ENCODE data around the gene LRRC37A.
A peak's percentile ranks its signal among the peaks of the same experiment; 100 is the strongest.
"Not testable (repeated sequence)": the region's sequence is repeated elsewhere in the genome, so short reads cannot be mapped to it uniquely, and the experiment has no call there.

The LRRC37A gene

DNA sequence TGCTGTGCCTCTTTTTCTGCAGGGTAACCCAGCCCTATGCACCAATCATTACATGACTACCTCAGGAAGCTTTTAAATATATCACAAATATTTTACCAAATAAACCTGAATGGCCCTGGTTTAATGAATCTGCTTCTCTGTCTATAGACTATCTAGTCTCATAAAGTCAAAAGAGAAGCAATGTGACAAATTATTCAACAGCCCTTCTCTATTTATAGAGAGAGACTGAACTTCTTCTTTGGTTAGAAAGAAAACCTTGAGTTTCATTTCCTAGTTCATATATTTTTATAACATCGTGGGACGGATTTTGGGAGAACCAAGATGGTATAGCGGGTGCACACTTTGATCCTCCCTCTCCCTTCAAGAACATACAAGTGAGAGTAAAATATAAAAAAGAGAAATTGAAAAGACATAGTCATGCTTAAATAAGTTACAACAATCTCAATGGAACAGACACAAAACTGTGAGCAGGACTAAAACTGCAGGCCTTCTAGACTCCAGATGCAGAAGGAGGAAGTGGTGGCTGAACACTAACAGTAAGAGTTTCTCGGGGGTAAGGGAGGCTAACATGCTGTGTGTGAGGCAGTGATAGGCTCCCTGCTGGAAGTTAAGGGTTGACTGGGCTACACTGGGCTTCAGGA lies 3.9 kb upstream of the LRRC37A start:
- peak; percentile 56 for DNase-seq

DNA sequence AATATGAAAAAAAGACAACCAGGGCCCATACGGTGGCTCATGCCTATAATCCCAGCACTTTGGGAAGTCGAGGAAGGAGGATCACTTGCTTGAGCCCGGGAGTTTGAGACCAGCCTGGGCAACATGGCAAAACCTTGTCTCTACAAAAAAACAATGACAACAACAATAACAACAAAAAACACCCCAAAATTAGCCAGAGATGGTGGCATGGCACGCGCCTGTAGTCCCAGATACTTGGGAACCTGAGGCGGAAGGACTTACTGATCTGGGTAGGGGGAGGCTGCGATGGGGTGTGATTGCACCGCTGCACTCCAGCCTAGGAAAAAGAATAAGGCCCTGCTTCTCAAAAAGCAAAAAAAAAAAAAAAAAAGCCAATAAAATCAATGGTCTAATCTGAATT lies 3.3 kb upstream of the LRRC37A start:
- not testable (repeated sequence) for DNase-seq

DNA sequence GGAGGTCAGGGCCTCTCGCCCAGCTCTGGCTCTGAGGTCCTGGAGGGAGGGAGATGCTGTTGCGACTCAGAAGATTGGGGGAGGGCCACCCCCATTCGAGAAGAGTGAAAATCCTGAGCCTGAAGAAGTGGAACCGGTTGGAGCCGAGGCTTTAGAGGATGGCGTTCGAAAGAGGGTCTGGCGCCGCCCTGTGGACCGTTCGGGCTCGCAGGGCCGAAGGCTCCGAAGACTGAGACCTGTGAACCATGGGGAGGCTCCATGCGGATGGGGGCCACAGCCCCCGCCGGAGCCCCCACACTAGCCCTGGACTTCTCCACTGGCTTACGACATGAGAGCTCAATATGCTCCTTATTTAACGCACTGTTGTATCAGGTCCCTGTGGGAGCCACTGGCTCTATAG lies 46.3 kb downstream of the LRRC37A start:
- not testable (repeated sequence) for DNase-seq

DNA sequence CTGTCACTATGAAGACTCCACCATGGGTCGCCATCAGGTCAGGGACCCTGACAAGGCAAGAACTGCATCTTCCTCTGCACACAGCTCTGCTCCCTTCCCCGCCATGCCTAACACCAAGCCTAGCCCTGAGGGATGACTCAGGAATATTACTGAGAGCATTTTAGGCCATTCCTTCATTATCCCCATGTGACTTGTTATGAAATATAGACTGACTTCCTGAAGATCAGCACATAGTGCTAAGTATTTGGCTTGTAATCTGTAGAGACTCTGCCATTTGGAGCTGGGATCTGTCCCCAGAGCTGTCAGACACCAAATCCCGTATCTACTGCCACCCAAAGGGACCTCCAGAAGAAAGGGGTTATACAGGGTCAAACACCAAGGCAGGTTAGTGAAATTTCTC lies 47.2 kb downstream of the LRRC37A start:
- not testable (repeated sequence) for DNase-seq

DNA sequence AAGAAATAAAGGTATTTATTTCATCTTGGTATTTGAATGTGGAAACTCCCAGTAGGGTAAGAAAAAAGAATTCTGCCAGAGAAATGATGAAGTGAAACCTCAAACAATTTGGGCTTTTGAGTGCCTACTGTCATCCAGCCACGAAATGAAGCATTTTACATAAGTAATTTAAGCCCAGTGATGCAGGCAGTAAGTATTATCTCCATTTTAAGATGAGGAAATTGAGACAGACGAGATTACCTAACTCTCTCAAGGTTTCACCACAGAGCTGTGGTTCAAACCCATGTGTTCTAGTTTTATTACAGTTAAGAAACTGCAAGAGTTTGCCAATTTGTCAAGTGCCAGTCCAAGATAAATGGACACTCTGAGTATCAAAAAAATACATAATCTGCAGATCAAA lies 53.4 kb downstream of the LRRC37A start:
- DNase-seq, result not testable (repeated sequence)

DNA sequence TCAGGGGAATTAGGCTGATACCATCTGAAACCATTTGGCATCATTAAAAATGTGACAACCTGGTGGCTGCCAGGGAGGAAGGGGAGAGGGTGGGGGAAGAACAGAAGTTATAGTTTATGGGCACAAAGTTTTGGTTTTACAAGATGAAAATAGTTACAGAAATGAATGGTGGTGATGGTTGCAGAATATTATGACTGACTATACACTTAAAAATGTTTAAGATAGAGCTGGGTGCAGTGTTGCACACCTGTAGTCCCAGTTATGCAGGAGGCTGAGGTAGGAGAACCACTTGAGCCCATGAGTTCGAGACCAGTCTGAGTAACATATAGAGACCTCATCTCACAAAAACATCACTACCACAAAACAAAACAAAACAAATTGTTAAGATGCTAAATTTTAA lies 54.1 kb downstream of the LRRC37A start:
- DNase-seq, result not testable (repeated sequence)

DNA sequence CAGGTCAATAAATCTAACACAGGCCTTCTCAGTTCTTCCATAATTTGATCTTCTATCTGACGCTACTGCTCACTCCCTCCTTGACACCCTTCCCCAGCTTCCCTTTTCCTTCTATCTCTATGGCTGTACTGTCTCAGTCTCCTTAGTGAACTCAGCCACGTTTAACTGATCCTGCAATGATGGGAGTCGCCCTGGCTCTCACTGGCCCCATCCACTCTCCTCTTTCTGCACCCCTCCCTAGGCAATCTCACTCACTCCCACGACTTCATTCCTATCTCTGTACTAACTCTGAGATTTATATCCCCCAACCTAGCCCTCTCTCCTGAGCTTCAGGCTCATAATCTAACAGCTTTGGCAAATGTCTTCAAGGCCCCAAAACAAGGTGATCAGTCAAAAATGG lies 58.9 kb downstream of the LRRC37A start:
- DNase-seq, result not testable (repeated sequence)

DNA sequence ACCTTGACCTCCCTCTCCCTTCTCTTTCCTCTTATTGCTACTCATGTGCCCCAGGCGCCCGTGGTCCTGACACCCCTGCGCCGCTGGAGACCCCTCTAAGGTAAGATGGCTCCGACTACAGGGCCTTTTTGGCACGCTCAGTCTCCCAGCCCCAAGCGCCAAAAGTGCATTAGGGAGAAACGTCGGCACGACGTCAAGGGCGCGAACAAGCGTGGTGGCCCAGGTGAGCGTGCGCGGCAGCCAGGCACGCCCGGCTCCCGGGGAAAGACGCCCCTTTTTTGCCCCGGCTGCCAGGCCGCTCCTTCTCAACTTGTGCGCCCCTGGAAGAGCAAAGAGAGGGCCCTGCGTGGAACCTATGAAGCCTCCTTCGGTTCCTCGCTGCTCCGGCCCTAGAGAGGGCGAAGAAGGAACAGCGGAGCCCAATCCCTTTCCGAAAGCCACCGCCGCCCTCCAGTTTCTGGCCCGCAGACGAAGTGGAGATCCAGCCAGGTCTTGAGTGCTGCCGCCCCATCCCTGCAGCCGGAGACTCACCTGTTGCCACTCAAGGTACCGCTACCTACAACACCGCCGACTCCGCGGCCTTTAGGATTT lies 66.3 kb downstream of the LRRC37A start:
- DNase-seq, result not testable (repeated sequence)

DNA sequence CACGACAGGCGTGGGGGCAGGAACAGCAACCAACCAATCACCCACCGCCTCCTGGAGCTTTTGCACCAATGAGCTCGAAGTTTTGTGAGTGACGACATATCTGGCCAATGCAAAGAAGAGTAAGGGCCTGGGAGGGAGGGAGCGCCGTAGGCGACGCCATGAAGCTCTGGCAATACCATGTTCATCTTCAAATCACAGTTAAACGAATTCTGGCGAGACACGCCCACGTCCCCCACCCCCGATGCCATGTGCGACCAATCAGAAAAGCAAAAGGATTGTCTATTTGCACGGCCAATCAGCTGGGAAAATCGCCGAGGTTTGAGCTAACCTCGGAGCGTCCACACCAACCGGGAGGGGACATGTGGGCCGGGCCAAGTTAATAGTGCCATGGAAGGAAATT lies 66.8 kb downstream of the LRRC37A start, which contains the start of gene ARL17B:
Gene ARL17B (minus strand): TSS at position 12 of the 400 bp plus-strand sequence. CDS start 3,369 bp downstream, outside the sequence.
- peak; percentile 97 for DNase-seq

DNA sequence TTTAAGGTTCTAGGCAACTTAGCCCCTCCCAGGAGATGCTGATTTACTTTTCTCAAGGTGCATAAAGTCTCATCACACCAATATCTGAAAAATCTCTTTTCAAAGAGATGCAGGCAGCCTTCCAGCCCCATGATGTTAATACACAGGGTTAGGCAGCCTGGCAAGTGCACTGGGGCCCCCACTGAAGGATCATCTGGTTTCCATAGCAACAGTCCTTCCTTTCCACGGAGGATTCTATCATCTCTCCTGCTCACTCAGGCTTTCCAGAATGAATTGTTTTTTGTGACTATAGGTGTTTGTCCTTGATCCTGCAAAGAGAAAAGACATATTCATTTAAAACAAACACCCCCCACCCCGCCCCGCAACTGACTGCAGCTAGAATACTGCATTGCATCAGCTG lies 72.6 kb downstream of the LRRC37A start:
- DNase-seq, result not testable (repeated sequence)

DNA sequence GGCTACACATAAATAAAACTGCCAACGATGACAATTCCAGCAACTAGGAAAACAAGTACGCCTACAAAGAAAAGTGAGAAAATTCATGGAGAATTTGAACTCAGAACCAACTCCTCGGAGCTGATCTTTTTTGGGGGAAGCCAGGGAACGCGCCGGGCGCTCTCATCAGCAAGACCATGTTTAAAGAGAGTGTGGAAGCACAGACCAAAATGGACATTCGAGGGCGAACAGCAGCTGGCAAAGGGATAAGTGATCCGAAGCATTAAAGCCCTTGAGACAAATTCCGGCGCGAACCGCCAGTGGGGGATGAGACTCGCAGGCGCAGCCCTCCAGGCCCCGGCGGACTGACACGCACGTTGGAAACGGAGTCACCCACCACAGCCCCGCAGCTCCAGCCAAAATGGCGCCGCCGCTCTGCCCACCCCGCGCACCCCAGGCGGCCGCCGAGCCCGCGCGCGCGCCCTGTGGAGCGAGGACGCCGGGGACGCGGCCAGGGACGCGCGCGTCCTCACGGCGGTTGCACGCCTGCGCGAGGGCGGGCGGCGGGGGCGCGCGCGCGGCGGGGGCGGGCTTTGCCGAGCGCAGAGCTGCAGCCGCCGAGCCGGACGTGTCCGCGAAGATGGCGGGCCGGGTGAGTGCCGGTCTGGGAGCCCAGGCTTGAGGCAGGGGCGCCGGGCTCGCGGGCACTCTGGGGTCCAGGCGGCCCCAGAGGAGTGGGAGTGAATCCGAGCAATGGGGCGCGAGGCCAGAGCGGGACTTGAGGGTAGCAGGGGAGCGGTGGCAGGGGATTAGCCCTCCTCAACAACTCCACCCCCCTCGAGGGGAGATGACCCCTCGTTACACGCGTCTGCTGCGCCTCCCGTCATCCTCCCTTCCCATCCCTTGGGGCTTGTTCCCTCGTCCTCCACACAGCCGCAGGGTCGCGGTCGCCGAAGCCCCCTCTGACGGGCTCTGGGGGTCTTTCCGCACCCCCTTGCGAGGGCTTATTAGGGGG lies 77.6 kb downstream of the LRRC37A start:
- not testable (repeated sequence) for DNase-seq

DNA sequence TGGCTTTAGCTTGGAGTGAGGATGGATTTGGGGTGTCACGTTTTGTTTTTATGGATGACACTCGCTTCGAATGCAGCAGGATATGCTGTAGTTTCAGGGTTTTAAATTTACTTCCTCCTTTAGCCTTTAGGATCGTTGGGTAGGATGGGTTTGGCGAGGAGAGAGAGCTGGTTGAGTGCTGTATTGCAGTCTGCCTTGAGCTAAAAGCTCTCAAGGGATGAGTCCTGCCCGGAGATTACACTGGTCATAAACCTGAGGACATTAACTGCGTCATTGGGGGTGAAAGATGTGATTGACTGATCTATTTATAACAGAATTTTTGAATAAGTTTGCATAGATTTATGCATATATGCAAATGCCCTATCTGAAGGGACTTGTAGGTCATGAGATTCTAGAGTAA lies 78.5 kb downstream of the LRRC37A start:
- not testable (repeated sequence) for DNase-seq

DNA sequence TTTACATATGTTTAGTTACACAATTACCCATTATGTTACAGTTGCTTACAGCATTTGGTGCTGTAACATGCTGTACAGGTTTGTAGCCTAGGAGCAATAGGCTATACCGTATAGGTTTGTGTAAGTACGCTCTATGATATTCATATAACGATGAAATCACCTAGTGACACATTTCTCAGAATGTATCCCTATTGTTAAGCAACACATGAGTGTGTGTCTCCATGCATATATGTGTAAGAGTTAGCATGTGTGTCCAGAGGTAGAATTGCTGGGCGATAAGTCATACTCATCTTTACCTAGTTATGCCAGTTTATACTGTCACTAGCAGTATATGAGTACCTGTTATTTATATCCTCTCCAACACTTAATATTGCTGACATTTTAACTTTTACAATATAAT lies 88.2 kb downstream of the LRRC37A start:
- not testable (repeated sequence) for DNase-seq

DNA sequence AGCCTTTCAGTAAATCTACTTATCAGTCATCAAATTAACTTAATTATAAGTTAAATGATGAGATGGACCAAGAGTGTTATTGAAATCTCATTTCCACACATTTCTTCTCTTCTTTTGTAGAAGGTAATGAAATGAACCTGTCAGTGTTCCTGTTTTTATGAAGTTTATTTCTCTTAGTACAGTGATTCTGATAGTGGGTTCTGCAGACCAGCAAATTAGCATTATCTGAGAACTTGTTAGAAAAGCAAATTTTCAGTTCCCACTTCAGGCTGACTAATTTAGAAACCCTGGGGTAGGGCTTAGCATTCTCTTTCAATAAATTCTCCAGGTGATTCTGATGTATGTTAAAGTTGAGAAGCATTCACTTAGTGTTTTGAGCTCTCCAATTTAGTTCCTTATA lies 90.6 kb downstream of the LRRC37A start:
- not testable (repeated sequence) for DNase-seq
